B cell (primary cell): ENCODE data around the gene FOXQ1.

Experiments
- CTCF ChIP-seq: fragments of 200-600 bp; IDR thresholded peaks from one replicate; pipeline ENCODE4 v1.8.0; 2022; ENCODE audit warnings: antibody characterized with exemption, mild to moderate bottlenecking
- EZH2 ChIP-seq: IDR thresholded peaks from 2 replicates; pipeline ENCODE4 v1.6.1; 2012; ENCODE audit warnings: borderline replicate concordance, low read depth, mild to moderate bottlenecking, moderate library complexity, low read length; ENCODE audit not compliant: insufficient read depth, poor library complexity, severe bottlenecking

GRCh38 chr6:1306133-1306532, 5.8 kb upstream of the FOXQ1 start:
- TF ChIP-seq EZH2, result no peak
- TF ChIP-seq CTCF, result no peak
